BLaER1 treated with 17β-estradiol and CSF1 and Interleukin-3, amounts not matched to agents 10 nM and 100 nM (cell line): Measurements from ENCODE around the gene TMEM218.

Experiments
- H3K27ac ChIP-seq, 11 experiments: shearing (Covaris generic); formaldehyde crosslinking; 2 replicates each; pipeline ENCODE4 v1.8.1; 2022
- H3K27me3 ChIP-seq, 11 experiments: shearing (Covaris generic); formaldehyde crosslinking; 2 replicates each; pipeline ENCODE4 v1.8.1; 2022
- H3K36me3 ChIP-seq, 11 experiments: shearing (Covaris generic); formaldehyde crosslinking; 2 replicates each; pipeline ENCODE4 v1.8.1; 2022
- H3K4me1 ChIP-seq, 10 experiments: shearing (Covaris generic); formaldehyde crosslinking; 2 replicates each; pipeline ENCODE4 v1.8.1; 2022
- H3K4me2 ChIP-seq, 11 experiments: shearing (Covaris generic); formaldehyde crosslinking; 2 replicates each; pipeline ENCODE4 v1.8.1; 2022
- H3K4me3 ChIP-seq, 10 experiments: shearing (Covaris generic); formaldehyde crosslinking; 2 replicates each; pipeline ENCODE4 v1.8.1; 2022
- H3K9ac ChIP-seq, 11 experiments: shearing (Covaris generic); formaldehyde crosslinking; 2 replicates each; pipeline ENCODE4 v1.8.1; 2022
- H3K9me3 ChIP-seq, 11 experiments: shearing (Covaris generic); formaldehyde crosslinking; replicated peaks in 1 of 11; 2 replicates each; pipeline ENCODE4 v1.8.1; 2022
- H4K20me1 ChIP-seq, 11 experiments: shearing (Covaris generic); formaldehyde crosslinking; 2 replicates each; pipeline ENCODE4 v1.8.1; 2022
- Cebpa-rat ChIP-seq, 11 experiments: shearing (Covaris generic); IDR thresholded peaks; 2 replicates each; pipeline ENCODE4 v1.8.1; 2022

Gene TMEM218

DNA sequence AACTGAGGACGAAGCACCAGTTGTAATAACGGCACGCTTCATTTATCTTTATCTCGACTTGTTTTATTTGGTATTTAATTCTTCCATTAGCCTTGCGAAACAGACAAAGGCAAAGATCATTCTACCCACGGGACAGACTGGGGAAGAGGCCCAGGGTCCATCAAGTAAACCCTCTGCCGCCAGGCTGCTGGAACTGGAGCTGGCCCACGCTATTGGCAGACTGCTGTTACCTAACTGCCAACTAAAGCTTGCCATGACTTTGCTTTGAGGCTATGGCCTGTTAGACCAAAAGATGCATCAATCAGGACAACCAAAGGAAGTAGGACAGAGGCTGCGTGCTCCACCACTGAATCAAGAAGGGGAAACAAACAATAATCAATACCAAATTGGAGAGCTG is 780 bp upstream of the TMEM218 start:
- peak overlapping the region in 4 of 11 experiments; percentile 26 to 86 (median 43); a peak in 6 of 22 replicates for H3K9ac ChIP-seq
- peaks cover 0 to 4% (median 0%) of the 10 kb centered on the region in 11 experiments; a peak in 3 of 22 replicates for H3K36me3 ChIP-seq
- TF ChIP-seq Cebpa-rat (IDR thresholded peaks at IDR 0.05), result 0 out of 22 replicates have a peak, but pooled peaks of 1 of the 11 experiments have one; percentile 12
- H3K27ac ChIP-seq, result peak overlapping the region in 10 of 11 experiments; percentile 26 to 83 (median 74); a peak in 18 of 22 replicates
- H3K4me2 ChIP-seq, result peak overlapping the region; percentile 32 to 89 (median 56); a peak in 21 of 22 replicates
- H3K27me3 ChIP-seq, result no peaks in the 10 kb centered on the region
- no peaks in the 10 kb centered on the region for H4K20me1 ChIP-seq
- H3K4me1 ChIP-seq, result peaks cover 12 to 20% (median 15%) of the 10 kb centered on the region in 10 experiments
- peaks cover 0 to 14% (median 5%) of the 10 kb centered on the region in 11 experiments; a peak in 8 of 22 replicates for H3K9me3 ChIP-seq
- H3K4me3 ChIP-seq, result peak overlapping the region in 9 of 10 experiments; percentile 36 to 95 (median 79); a peak in 15 of 20 replicates

DNA sequence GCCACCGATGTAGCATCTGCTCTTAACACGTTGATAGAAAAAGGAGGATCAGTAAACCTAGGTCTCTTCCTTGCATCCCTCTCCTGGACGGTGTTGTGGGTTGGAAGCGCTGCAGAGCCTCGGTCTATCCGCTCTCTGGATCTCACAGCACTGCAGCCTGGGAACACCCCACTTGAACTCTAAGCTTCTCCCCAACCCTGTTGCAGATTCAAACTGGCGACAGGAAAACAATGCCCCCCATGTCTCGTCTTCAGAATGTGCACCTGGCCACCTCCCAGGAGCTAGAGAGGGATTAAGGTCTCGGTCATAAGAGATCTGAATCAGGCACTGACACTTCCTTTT is 454 bp downstream of the TMEM218 start:
- TF ChIP-seq Cebpa-rat (IDR thresholded peaks at IDR 0.05), result no peak
- Histone ChIP-seq H3K27ac (peak overlapping the region; percentile 57 to 83 (median 75); a peak in 21 of 22 replicates), H3K4me1 (peaks cover 12 to 20% (median 15%) of the 10 kb centered on the region in 10 experiments), H3K27me3 (no peaks in the 10 kb centered on the region), H4K20me1 (no peaks in the 10 kb centered on the region), H3K36me3 (peaks cover 0 to 7% (median 3%) of the 10 kb centered on the region in 11 experiments; a peak in 3 of 22 replicates), H3K4me3 (peak overlapping the region; percentile 79 to 95 (median 85)), H3K9ac (peak overlapping the region; percentile 77 to 86 (median 83)), H3K9me3 (peaks cover 0 to 23% (median 11%) of the 10 kb centered on the region in 11 experiments; a peak in 13 of 22 replicates), H3K4me2 (peak overlapping the region; percentile 82 to 96 (median 90))

- no peaks in the 10 kb centered on the region for H3K27me3 ChIP-seq
- no peaks in the 10 kb centered on the region for H4K20me1 ChIP-seq
- peak overlapping the region; percentile 77 to 86 (median 83) for H3K9ac ChIP-seq
- H3K4me1 ChIP-seq, result peaks cover 12 to 23% (median 16%) of the 10 kb centered on the region in 10 experiments
- H3K4me2 ChIP-seq, result peak overlapping the region; percentile 82 to 96 (median 90)
- TF ChIP-seq Cebpa-rat (IDR thresholded peaks at IDR 0.05), result no peak
- H3K36me3 ChIP-seq, result peaks cover 0 to 7% (median 3%) of the 10 kb centered on the region in 11 experiments; a peak in 3 of 22 replicates
- peak overlapping the region; percentile 79 to 95 (median 85) for H3K4me3 ChIP-seq
- peak overlapping the region in 8 of 11 experiments; percentile 68 to 83 (median 76); a peak in 15 of 22 replicates for H3K27ac ChIP-seq
- H3K9me3 ChIP-seq, result peaks cover 0 to 23% (median 11%) of the 10 kb centered on the region in 11 experiments; a peak in 13 of 22 replicates
These were observed 920 bp downstream of the TMEM218 start for GRCh38 chr11:125110506-125110905.

DNA sequence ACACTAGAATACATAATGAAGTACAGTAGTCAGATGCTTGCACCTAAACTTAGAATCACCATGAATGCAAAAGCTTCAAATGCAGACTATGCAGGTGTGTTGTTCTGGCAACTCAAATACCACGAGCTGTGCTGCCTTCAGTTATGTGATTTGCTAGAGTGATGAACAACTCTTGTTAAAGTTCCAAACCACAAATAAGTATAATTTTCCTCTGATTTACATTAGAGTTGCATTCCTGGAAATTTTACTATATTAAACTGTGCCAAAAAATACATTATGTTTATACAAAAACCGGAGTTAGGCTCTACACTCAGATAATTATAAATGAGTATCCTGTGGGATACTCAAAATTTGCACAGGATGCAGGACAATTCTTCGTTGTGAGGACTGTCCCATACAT is 3.0 kb downstream of the TMEM218 start:
- Histone ChIP-seq H3K4me2 (no peak overlapping the region), H3K4me3 (no peak overlapping the region), H3K27ac (no peak overlapping the region), H4K20me1 (no peaks in the 10 kb centered on the region), H3K36me3 (peaks cover 0 to 11% (median 4%) of the 10 kb centered on the region in 11 experiments; a peak in 8 of 22 replicates), H3K9me3 (peaks cover 0 to 15% (median 11%) of the 10 kb centered on the region in 11 experiments; a peak in 13 of 22 replicates), H3K27me3 (no peaks in the 10 kb centered on the region), H3K9ac (no peak overlapping the region), H3K4me1 (peaks cover 12 to 32% (median 16%) of the 10 kb centered on the region in 10 experiments)
- no peak for TF ChIP-seq Cebpa-rat (IDR thresholded peaks at IDR 0.05)

- H3K9ac ChIP-seq, result no peak overlapping the region
- TF ChIP-seq Cebpa-rat (IDR thresholded peaks at IDR 0.05), result no peak
- H3K27me3 ChIP-seq, result no peaks in the 10 kb centered on the region
- peaks cover 0 to 11% (median 4%) of the 10 kb centered on the region in 11 experiments; a peak in 9 of 22 replicates for H3K9me3 ChIP-seq
- peaks cover 7 to 49% (median 12%) of the 10 kb centered on the region in 10 experiments; a peak in 19 of 20 replicates for H3K4me1 ChIP-seq
- H3K27ac ChIP-seq, result no peak overlapping the region
- peak overlapping the region in 2 of 11 experiments; percentile 14 to 16; a peak in 2 of 22 replicates for H3K4me2 ChIP-seq
- no peak overlapping the region for H3K4me3 ChIP-seq
- H4K20me1 ChIP-seq, result no peaks in the 10 kb centered on the region
- peaks cover 5 to 33% (median 23%) of the 10 kb centered on the region in 11 experiments; a peak in 20 of 22 replicates for H3K36me3 ChIP-seq
These were observed 5.5 kb downstream of the TMEM218 start for GRCh38 chr11:125105926-125106325.

DNA sequence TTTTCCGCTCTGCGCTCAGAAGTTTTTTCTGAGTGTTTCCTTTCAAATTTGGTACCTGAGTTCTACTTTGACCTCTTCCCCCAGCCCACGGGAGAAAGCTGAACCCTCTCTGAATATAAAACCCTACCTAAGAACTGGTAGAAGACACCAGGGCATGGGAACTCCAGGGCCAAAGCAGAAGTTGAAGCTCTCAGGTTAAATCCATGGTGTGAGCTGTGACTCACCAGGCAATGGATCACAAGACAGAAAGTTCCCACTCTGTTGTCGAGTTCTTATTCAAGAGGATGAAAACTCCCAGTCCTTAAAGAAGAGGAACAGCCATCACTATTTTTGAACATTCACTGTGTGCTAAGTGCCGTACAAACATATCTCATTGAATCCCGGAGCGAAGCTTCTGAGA is 8.9 kb downstream of the TMEM218 start:
- Histone ChIP-seq H3K9ac (no peak overlapping the region), H3K4me2 (peak overlapping the region in 2 of 11 experiments; percentile 63 to 70; a peak in 4 of 22 replicates), H3K27me3 (no peaks in the 10 kb centered on the region), H3K36me3 (peaks cover 38 to 68% (median 57%) of the 10 kb centered on the region in 11 experiments), H4K20me1 (no peaks in the 10 kb centered on the region), H3K9me3 (peaks cover 0 to 11% (median 4%) of the 10 kb centered on the region in 11 experiments; a peak in 9 of 22 replicates), H3K4me3 (no peak overlapping the region), H3K4me1 (peaks cover 0 to 34% (median 0%) of the 10 kb centered on the region in 10 experiments; a peak in 4 of 20 replicates), H3K27ac (peak overlapping the region in 2 of 11 experiments; percentile 33 to 54; a peak in 4 of 22 replicates)
- no peak for TF ChIP-seq Cebpa-rat (IDR thresholded peaks at IDR 0.05)

DNA sequence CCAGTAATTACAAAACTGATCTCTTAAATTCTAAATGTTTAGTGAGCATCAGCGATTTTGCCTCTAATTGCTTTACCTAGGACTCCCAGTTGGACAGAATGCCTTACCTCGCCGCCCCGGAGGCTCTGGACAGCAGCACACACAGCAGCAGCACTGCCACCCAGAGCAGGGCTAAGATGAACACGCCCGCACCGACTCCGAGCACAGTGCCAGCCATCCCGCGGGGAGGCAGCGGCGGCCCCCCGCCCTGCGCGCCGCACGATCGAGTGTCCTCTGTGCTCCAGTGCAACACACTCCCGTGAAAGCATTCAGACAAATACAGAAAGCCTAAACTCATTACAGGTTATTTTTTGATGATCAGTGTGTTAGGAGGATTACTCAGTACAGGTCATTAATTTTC is 9.4 kb downstream of the TMEM218 start:
- Histone ChIP-seq H3K9me3 (peaks cover 0 to 9% (median 4%) of the 10 kb centered on the region in 11 experiments; a peak in 9 of 22 replicates), H3K4me2 (peak overlapping the region in 2 of 11 experiments; percentile 10 to 63; a peak in 1 of 22 replicates), H4K20me1 (no peaks in the 10 kb centered on the region), H3K36me3 (peaks cover 43 to 72% (median 62%) of the 10 kb centered on the region in 11 experiments), H3K9ac (no peak overlapping the region), H3K4me3 (no peak overlapping the region), H3K27me3 (no peaks in the 10 kb centered on the region), H3K27ac (peak overlapping the region in 1 of 11 experiments; percentile 54; a peak in 1 of 22 replicates), H3K4me1 (peaks cover 0 to 34% (median 0%) of the 10 kb centered on the region in 10 experiments; a peak in 4 of 20 replicates)
- TF ChIP-seq Cebpa-rat (IDR thresholded peaks at IDR 0.05), result no peak

DNA sequence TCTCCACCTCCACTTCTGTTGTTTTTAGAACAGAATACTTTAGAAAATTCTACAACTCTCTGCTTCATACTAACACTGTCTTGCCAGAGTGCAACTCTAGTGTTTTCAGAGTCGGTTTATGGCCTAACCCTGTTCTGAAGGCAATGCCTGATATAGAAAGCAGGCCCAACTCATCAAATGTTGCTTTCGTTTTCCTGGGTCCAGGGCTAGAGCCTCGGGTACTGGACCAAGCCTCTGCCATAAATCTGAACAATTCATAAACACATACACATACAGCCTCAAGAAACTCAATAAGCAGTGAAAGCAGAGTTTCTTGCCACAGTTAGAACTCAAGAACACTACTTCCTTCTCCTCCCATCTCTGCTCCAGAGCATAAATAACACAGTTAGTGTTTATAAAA is 9.8 kb downstream of the TMEM218 start:
- H3K9ac ChIP-seq, result no peak overlapping the region
- no peaks in the 10 kb centered on the region for H4K20me1 ChIP-seq
- peaks cover 0 to 34% (median 0%) of the 10 kb centered on the region in 10 experiments; a peak in 4 of 20 replicates for H3K4me1 ChIP-seq
- peak overlapping the region in 1 of 11 experiments; percentile 54; a peak in 1 of 22 replicates for H3K27ac ChIP-seq
- no peak overlapping the region for H3K4me3 ChIP-seq
- no peak for TF ChIP-seq Cebpa-rat (IDR thresholded peaks at IDR 0.05)
- peaks cover 0 to 4% (median 2%) of the 10 kb centered on the region in 11 experiments; a peak in 9 of 22 replicates for H3K9me3 ChIP-seq
- H3K27me3 ChIP-seq, result no peaks in the 10 kb centered on the region
- H3K4me2 ChIP-seq, result no peak overlapping the region
- H3K36me3 ChIP-seq, result peaks cover 48 to 77% (median 64%) of the 10 kb centered on the region in 11 experiments

- Histone ChIP-seq H3K4me2 (no peak overlapping the region), H3K27me3 (no peaks in the 10 kb centered on the region), H4K20me1 (no peaks in the 10 kb centered on the region), H3K4me3 (no peak overlapping the region), H3K27ac (no peak overlapping the region), H3K9ac (no peak overlapping the region), H3K4me1 (peaks cover 0 to 25% (median 0%) of the 10 kb centered on the region in 10 experiments; a peak in 4 of 20 replicates), H3K36me3 (peaks cover 56 to 91% (median 77%) of the 10 kb centered on the region in 11 experiments), H3K9me3 (no peaks in the 10 kb centered on the region)
- no peak for TF ChIP-seq Cebpa-rat (IDR thresholded peaks at IDR 0.05)
These were observed 11.3 kb downstream of the TMEM218 start for GRCh38 chr11:125100136-125100535.
